ENCODE data around the gene NR3C1. TPM values are rescaled to one million over a fixed set of nuclear protein-coding genes. Genes with fewer than 3 reads are reported as not detected.

NR3C1 gene
- total RNA-seq, 1 experiment from 2014 or later = 11.5 TPM

DNA sequence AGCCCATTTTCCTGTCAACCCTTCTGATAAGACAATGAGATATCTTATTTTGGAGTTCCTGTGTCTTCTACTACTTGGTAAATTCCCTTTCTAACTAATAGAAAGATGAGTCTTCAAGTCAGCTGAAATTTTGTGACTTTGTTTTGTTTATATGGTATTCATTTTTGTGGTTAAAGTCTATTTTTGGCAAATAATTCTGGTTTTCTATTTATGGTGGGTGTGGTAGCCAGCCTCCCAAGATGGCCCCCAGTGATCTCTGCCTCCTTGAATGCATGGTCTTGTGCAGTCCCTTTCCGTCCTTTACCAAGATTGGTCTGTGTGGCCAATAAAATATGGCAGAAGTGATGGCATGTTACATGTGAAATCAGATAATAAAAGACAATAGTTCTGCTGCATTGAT lies 91.5 kb downstream of the NR3C1 start:
- DNase-seq (ENCODE audit: low read depth, low spot score) = no peak
- in situ Hi-C loops (cut with HindIII; ENCODE audit: low pct_unique_long_range_greater_than_20kb, low sequenced_read_pairs) = no loop called here

DNA sequence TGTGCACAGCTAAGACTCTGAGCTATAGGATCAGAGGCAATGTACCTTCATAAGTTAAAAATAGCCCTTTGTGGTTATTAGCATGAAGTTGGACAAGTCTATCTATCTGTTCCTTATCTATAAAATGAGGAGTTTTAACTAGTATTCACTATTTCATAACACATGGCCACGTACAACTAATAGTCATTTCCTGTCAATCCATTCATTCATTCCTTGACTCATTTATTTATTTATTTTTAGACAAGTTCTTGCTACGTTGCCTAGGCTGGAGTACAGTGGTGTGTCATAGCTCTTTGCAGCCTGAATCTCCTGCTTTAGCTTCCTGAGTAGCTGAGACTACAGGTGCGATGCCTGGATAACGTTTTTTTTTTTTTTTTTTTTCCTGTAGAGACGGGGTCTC lies 92.1 kb downstream of the NR3C1 start:
- no peak for DNase-seq (ENCODE audit: low read depth, low spot score)
- in situ Hi-C loops (cut with HindIII; ENCODE audit: low pct_unique_long_range_greater_than_20kb, low sequenced_read_pairs) = no loop called here

- DNase-seq (ENCODE audit: low read depth, low spot score) = no peak
- in situ Hi-C loops (cut with HindIII; ENCODE audit: low pct_unique_long_range_greater_than_20kb, low sequenced_read_pairs) = no loop called here
These were observed 93.6 kb downstream of the NR3C1 start for GRCh38 chr5:143309661-143310431.

DNA sequence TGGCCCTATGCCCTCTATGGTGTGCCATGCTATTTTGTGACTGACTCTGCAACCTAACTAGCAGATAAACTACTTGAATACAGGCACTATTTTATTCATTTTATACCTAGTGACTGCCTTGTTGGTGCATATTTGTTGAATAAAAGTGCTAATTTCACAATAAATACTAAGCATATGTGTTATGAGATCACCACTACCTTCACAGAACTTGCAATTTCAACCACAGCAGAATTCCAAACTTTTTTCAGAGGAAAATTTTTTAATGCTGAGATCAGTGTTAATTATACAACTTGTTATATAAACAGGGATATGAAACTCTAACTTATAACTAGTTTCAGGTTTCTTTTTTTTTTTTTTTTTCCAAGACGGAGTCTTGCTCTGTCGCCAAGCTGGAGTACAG lies 94.8 kb downstream of the NR3C1 start:
- no peak for DNase-seq (ENCODE audit: low read depth, low spot score)
- in situ Hi-C loops (cut with HindIII; ENCODE audit: low pct_unique_long_range_greater_than_20kb, low sequenced_read_pairs) = no loop called here

DNA sequence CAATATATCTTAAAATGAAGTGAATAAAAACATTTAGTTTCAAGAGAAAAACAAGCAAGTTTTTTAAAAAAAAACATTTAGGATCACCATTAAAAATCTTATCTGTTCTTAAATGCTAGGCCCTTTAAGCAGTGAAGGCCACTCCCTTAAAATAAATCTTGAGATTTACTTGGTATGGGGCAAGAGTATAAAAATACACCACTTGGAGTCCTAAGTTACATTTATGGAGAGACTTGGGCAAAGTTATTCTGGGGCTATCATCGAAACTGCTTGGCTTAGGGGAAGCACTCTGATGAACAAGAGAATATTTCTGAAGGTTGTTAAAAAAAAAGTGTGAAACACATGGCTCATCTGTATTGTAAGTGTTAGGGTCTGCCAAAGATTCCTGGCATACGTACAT lies 97.4 kb downstream of the NR3C1 start:
- in situ Hi-C loops (cut with HindIII; ENCODE audit: low pct_unique_long_range_greater_than_20kb, low sequenced_read_pairs) = no loop called here
- DNase-seq (ENCODE audit: low read depth, low spot score) = no peak

GRCh38 chr5:143304836-143305475 lies 98.5 kb downstream of the NR3C1 start:
- DNase-seq (ENCODE audit: low read depth, low spot score) = no peak
- in situ Hi-C loops (cut with HindIII; ENCODE audit: low pct_unique_long_range_greater_than_20kb, low sequenced_read_pairs) = no loop called here

GRCh38 chr5:143302341-143303045 lies 101.0 kb downstream of the NR3C1 start:
- in situ Hi-C loops (cut with HindIII; ENCODE audit: low pct_unique_long_range_greater_than_20kb, low sequenced_read_pairs) = no loop called here
- no peak for DNase-seq (ENCODE audit: low read depth, low spot score)

DNA sequence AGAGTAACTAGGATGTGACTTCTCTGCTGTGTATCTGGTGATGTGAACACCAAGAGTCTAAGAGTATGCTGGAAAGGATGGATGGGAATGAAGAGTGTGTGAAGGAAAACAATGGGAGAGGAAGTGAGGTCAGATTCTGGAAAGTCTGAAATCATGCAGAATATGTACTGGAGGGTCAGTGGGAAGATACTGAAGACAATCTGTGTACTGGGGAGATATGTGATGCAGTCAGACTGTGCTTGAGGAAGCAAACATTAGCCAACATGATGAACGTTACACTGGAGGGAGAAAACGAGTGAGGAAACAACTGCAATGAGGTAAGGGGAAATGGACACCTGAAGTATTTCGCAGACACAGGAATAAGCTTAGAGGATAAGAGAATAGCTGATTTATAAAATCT lies 105.7 kb downstream of the NR3C1 start:
- in situ Hi-C loops (cut with HindIII; ENCODE audit: low pct_unique_long_range_greater_than_20kb, low sequenced_read_pairs) = no loop called here
- no peak for DNase-seq (ENCODE audit: low read depth, low spot score)

DNA sequence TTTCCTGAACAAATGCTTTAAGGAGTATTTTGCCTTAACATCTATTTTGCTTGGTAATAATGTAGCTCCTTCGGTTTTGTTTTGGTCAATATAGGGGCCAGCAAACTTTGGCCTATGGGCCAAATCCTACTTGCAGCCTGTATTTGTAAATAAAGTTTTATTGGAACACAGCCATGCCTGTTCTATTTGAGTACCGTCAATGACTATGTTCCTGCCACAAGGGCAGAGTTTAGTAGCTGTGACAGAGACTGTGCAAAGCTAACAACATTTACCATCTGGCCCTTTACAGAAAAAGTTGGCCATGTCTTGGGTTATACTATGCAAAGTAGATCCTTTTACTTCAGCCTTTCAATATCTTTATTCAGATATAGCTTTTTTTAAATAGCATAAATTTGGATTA lies 113.4 kb downstream of the NR3C1 start:
- in situ Hi-C loops (cut with HindIII; ENCODE audit: low pct_unique_long_range_greater_than_20kb, low sequenced_read_pairs) = no loop called here
- DNase-seq (ENCODE audit: low read depth, low spot score) = no peak

- in situ Hi-C loops (cut with HindIII; ENCODE audit: low pct_unique_long_range_greater_than_20kb, low sequenced_read_pairs) = no loop called here
- DNase-seq (ENCODE audit: low read depth, low spot score) = no peak
These were observed 119.0 kb downstream of the NR3C1 start for GRCh38 chr5:143284521-143284920.

DNA sequence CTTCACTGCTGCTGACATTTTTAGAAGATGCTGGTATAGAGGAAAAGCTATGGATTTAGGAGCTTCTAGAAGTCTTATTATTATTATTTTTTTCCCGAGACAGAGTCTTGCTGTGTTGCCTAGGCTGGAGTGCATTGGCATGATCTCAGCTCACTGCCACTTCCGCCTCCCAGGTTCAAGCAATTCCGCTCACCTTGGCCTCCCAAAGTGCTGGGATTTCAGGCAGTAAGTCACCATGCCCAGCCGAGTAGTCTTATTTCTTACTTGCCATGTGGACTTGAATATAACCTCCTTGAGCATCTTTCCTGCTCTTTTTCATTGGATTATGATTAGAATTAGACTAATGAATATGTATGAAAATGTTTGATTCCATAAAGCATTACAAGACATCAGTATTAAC lies 119.5 kb downstream of the NR3C1 start:
- DNase-seq (ENCODE audit: low read depth, low spot score) = no peak
- in situ Hi-C loops (cut with HindIII; ENCODE audit: low pct_unique_long_range_greater_than_20kb, low sequenced_read_pairs) = no loop called here

DNA sequence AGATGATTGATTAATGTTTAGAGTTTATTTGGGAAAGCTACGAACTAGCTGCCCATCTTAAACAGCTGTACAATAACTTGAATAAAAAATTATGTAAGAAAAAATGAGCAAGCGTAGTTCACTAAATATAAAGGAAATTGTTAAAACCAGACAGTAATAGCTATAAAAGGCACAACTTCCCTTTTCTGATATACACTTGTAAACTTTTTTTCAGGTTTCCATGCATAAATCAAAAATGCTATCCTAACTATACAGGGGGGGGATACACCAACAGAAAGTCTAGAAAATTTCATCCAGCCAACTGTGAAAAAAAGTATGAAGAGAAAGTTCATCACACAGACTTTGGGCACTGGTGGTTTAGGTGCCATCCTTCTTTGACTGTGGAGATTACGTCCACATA lies 122.3 kb downstream of the NR3C1 start:
- in situ Hi-C loops (cut with HindIII; ENCODE audit: low pct_unique_long_range_greater_than_20kb, low sequenced_read_pairs) = no loop called here
- DNase-seq (ENCODE audit: low read depth, low spot score) = no peak

GRCh38 chr5:143279698-143280097 lies 123.8 kb downstream of the NR3C1 start:
- no peak for DNase-seq (ENCODE audit: low read depth, low spot score)
- in situ Hi-C loops (cut with HindIII; ENCODE audit: low pct_unique_long_range_greater_than_20kb, low sequenced_read_pairs) = no loop called here

- in situ Hi-C loops (cut with HindIII; ENCODE audit: low pct_unique_long_range_greater_than_20kb, low sequenced_read_pairs) = no loop called here
- DNase-seq (ENCODE audit: low read depth, low spot score) = no peak
These were observed 126.0 kb downstream of the NR3C1 start for GRCh38 chr5:143277536-143277935.

- no peak for DNase-seq (ENCODE audit: low read depth, low spot score)
- in situ Hi-C loops (cut with HindIII; ENCODE audit: low pct_unique_long_range_greater_than_20kb, low sequenced_read_pairs) = no loop called here
These were observed 127.7 kb downstream of the NR3C1 start for GRCh38 chr5:143275512-143276363.

DNA sequence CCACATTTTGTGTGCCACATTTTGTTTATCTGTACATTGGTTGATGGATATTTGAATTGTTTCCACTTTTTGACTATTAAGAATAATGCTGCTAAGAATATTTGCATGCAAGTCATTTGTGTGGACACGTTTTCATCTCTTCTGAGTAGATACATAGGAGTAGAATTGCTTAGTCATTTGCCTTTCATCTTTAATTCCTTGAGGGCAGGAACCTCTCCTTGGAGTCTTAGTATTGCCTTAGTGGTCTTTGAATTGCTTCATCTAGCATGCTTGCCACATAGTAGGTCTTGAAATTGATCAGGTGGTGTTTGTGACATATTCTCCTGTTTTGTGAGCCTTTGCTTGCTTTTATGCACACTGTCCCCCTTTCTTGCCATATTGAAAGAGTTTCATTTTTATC lies 128.5 kb downstream of the NR3C1 start:
- in situ Hi-C loops (cut with HindIII; ENCODE audit: low pct_unique_long_range_greater_than_20kb, low sequenced_read_pairs) = no loop called here
- no peak for DNase-seq (ENCODE audit: low read depth, low spot score)

GRCh38 chr5:143271431-143271830 lies 132.1 kb downstream of the NR3C1 start:
- no peak for DNase-seq (ENCODE audit: low read depth, low spot score)
- in situ Hi-C loops (cut with HindIII; ENCODE audit: low pct_unique_long_range_greater_than_20kb, low sequenced_read_pairs) = no loop called here

DNA sequence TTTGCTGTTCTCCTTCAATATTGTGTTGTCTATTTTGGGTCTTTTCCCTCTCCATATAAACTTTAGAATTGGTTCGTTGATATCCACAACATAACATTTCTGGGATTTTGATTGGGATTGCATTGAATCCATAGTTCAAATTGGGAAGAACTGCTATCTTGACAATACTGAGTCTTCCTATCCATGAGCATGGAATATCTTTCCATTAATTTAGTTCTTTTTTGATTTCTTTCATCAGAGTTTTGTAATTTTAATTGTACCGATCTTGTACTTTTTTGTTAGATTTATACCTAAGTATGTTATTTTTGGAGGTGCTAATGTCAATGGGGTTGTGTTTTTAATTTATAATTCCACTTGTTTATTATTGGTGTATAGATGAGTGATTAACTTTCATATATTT lies 135.1 kb downstream of the NR3C1 start:
- in situ Hi-C loops (cut with HindIII; ENCODE audit: low pct_unique_long_range_greater_than_20kb, low sequenced_read_pairs) = no loop called here
- no peak for DNase-seq (ENCODE audit: low read depth, low spot score)
